GM19395 (cell line): ENCODE measurements around the gene SDF2L1.
"Not testable (repeated sequence)": the region's sequence is repeated elsewhere in the genome, so short reads cannot be mapped to it uniquely, and the experiment has no call there.

Source experiments
- ATAC-seq: cut with Tn5 transposase; IDR thresholded peaks from one replicate; pipeline ENCODE4 v1.9.1; 2021; ENCODE audit warnings: mild to moderate bottlenecking, moderate library complexity; ENCODE audit not compliant: unreplicated experiment

SDF2L1 gene

DNA sequence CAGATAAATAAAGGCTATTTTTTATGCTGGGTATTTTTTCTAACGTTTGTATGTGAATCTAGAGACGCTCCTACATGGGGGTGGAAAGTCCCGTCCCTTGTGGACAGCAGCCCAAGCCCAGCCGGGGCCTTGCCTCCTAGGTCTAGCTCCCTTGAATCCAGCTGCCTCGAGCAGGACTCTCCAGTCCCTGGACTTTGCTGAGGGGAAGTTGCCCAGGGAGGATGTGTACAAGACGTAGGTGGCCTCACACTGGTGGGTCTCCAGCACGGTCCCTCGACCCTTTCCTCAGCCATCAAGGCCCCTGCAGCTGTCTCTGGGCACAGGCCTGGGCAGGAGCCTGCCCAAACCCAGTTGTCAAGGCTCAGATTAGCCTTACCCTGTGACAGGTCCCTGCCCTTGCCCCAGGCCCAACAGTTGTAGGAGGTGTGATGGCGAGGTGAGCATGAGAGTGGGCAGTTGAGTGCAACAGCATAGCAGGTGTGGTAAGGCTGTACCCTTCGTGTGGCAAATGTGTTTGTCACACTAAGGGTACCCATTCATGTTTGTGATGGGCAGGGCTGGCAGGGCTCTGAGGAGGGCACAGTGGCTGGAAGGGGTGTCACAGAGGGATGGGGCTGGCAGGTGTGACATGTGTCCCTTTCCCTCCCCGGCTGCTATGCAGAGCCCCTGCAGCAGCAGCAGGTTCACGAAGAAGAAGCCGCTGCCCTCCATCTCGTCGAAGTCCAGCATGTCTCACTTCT, 6.2 kb upstream of the SDF2L1 start:
- no peak for ATAC-seq

DNA sequence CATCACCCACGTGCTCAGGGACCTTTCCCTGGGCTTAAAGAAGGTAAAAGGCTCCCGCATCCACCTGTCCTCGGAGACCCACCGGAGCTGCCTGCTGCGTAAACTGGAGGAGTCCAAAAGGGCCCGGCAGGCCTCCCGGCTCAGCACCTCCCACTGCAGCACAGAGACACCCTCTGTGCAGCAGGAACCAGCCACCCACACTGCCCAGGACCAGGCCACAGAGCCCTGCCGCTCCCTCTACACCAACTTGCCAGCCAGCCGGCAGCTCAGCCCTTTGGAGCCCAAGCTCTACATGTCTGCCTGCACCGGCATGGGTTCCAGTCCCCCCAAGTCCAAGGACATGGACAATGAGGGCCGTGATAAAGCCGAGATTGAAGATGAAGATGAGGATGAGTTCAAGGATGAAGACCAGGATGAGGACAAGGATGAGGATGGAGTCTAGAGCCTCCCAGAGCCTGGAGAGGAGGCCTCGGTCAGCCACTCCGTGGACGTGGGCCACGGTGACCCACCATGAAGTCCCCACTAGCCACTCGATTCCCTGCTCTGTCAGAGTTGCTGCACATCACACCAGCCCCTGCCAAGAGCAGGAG, 5.4 kb upstream of the SDF2L1 start:
- no peak for ATAC-seq

DNA sequence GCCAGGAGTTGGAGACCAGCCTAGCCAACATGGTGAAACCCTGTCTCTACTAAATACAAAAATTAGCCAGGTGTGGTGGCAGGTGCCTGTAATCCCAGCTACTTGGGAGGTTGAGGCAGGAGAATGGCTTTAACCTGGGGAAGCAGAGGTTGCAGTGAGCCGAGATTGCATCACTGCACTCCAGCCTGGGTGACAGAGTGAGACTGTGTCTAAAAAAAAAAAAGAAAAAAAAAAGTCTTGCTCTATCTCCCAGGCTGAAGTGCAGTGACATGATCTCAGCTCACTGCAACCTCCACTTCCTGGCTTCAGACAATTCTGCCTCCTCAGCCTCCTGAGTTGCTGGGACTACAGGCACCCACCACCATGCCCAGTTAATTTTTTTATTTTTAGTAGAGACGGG, 4.7 kb upstream of the SDF2L1 start:
- ATAC-seq = not testable (repeated sequence)

GRCh38 chr22:21639359-21639758, 2.7 kb upstream of the SDF2L1 start:
- ATAC-seq = no peak

DNA sequence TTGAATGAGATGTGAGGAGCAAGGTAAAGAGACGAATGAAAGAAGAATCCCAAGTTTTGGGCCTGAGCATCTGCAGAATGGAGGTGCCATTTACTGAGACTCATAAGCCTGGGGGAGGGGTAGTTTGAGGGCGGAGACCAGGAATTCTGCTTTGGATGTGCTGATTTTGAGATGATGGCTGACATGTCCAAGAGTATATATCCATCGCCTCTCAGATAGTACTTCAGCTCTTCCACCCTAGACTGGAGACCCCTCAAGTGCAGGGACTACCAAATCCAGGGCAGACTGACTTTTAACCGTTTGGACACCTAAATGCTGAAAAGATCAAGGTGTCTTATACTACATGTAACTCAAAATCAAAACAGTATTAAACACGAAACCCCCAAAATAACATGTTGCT, 1.3 kb upstream of the SDF2L1 start:
- no peak for ATAC-seq

DNA sequence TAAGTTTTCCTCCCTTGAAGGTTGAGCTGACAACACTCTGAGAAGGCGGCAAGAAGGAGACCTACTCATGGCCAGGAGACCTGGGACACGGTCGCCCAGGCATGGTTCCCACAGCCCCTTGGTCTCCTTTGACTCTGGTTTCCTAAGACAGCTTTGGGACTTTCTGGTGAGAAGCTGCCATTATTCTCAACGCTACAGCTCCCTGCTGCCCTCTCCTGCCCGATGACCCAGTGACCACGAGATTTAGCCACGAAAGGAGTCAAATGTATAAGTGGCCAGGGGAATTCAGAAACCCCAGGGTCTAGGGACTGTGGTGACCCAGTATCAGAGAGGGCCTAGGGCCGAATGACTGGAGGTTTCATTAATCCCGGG, 699 bp upstream of the SDF2L1 start:
- peak; percentile 11 for ATAC-seq

DNA sequence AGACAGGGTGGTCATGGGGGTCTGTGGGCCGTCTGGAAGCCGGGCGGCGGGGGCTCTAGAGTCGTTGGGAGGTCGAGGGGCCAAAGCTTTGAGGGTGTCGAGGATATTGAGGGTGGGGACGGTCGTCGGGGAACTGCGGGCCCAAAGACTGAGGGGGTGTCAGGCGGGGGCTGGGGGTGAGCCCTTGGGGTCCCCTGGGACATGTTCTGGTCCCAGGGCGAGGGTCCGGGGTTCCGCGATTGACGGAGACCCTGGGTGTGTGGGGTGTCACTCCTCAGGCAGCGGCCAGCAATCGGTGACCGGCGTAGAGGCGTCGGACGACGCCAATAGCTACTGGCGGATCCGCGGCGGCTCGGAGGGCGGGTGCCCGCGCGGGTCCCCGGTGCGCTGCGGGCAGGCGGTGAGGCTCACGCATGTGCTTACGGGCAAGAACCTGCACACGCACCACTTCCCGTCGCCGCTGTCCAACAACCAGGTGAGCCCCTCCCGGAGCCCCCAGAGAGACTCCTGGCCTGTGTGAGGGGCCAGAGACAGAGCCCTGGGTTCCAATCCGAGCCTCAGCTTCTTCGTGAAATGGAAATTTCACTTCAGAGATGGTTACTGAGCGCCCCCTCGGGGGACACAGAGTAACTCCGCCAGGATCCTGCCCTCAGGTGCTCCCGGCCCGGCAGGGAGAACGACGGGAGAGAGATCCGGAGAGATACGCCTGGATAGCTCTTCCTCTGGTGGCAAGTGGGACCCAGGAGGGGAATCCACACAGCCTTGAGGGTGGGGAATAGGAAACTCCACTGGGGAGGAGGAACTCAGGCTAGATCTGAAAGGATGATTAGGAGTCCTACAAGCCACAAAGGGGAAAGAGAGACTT, 714 bp downstream of the SDF2L1 start:
- ATAC-seq = no peak

DNA sequence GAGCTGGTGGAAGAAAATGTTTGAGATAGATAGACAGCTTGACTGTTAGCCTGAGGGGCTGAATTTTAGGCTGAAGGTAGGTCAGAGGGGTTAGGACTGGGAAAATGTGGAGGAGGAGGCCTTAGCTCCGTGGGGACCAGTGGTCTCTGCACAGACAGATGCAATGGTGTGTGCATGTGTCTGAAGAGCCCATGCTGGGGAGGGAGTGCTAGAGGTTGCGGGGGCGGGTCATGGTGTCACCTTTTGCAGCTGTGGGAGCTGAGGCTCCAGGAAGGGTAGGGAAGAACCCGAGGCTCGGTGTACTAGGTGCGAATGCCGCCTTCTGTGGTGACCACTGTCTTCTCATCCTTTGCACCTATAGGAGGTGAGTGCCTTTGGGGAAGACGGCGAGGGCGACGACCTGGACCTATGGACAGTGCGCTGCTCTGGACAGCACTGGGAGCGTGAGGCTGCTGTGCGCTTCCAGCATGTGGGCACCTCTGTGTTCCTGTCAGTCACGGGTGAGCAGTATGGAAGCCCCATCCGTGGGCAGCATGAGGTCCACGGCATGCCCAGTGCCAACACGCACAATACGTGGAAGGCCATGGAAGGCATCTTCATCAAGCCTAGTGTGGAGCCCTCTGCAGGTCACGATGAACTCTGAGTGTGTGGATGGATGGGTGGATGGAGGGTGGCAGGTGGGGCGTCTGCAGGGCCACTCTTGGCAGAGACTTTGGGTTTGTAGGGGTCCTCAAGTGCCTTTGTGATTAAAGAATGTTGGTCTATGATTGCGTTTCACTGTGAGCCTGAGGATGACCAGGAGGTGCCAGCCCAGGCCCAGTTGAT, 1.6 kb downstream of the SDF2L1 start:
- no peak for ATAC-seq

DNA sequence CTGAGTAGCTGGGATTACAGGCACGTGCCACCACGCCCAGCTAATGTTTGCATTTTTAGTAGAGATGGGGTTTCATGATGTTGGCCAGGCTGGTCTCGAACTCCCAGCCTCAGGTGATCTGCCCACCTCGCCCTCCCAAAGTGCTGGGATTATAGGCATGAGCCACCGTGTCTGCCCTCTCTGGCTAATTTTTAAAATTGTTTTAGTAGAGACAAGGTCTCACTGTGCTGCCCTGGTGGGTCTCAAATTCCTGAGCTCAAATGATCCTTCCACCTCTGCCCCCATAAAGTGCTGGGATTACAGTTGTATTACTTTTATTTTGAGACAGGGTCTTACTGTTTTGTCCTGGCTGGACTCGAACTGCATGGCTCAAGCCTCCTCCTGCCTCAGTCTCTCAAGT, 3.4 kb downstream of the SDF2L1 start:
- not testable (repeated sequence) for ATAC-seq

- ATAC-seq = no peak
Measured at GRCh38 chr22:21646608-21647590, 4.8 kb downstream of the SDF2L1 start.

DNA sequence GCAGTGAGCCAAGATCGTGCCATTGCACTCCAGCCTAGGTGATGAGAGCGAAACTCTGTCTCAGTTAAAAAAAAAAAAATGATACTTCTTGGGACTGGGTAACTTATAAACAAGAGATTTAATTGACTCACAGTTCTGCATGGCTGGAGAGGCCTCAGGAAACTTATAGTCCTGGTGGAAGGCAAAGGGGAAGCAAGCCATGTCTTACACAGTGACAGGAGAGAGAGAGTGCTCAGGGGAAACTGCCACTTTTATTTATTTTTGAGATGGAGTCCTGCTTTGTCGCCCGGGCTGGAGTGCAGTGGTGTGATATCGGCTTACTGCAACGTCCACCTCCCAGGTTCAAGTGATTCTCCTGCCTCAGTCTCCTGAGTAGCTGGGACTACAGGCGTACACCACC, 8.2 kb downstream of the SDF2L1 start:
- ATAC-seq = no peak

GRCh38 chr22:21650823-21651520, 8.9 kb downstream of the SDF2L1 start:
- ATAC-seq = no peak

DNA sequence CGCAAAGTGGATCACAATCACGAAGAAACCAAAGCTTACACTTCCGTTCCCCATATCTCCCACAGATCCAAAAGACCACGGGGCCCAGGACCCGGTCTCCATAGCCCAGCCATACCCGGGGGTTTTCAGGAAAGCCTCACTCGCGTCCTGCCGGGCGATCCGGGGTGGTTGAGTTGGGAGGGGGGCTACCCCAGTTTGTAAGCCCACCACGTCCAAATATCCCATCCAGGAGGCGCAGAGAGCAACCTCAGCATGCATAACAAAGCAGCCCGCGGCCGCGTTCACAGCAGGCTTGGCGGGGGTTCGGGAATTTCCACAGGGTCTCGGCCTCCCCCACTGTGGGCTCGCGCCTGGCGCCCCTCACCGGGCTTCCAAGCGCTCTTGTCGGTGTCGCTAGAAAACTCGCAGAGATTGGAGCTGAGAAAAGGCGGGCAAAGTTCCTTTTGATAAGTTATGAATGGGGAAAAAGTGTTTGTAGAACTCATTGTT, 9.5 kb downstream of the SDF2L1 start:
- peak; percentile 18 for ATAC-seq

- peak; percentile 84 for ATAC-seq
Measured at GRCh38 chr22:21652010-21652546, 10.0 kb downstream of the SDF2L1 start.

DNA sequence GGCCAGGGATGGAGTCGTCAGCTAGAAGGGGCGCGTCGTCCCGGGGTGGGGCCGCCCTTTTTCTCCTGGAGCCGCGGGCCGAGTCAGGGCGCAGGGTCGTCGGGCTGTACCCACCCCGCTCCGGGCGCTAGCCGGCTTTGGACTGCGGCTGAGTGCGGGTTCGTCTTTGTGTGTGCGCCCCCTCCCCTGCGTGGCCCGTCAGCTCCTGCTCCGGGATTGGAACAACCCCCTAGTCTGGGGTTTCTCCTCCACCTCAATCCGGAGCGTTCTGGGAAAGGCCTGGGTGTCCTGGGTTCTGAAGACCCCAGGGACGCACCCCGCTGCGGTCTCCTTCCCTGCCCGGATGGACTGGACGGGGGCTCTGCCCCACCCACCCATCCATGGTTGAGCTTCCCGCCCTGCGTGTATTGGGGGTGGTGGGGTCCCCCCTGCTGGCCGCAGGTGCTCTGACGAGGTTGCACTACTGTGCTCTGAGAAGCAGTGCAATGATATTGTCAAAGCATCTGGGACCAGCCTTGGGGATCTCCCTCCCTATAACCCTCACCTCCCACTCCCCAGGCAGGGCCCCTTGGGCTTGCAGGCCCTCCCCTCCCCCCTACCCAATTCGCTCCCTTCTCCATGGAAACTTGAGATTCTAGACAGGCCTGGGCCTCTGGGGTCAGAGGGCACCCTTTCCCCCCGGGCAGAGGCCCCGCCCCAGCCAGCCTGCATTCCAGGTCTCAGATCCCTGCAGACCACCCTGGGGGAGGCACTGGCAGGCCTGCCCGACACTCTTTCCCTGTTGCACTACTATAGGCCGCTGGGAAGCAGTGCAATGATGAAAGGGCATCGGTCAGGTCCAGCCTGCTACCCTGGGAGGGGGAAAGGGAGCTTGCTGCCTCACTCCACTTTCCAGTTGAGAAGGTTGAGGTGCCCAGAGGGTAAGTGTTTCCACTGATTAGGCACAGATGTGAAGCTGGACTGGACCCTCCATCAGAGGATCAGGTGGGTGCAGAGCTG, 10.7 kb downstream of the SDF2L1 start:
- ATAC-seq = no peak

- ATAC-seq = no peak
Measured at GRCh38 chr22:21657020-21657359, 14.9 kb downstream of the SDF2L1 start.

- ATAC-seq = peak; percentile 56
Measured at GRCh38 chr22:21657360-21658032, 15.4 kb downstream of the SDF2L1 start.
